ENCODE data around the gene NCOA7. TPM values are rescaled to one million over a fixed set of nuclear protein-coding genes. Genes with fewer than 3 reads are reported as not detected.

Gene NCOA7
- total and polyA plus RNA-seq, 10 of the 15 experiments (the other 5 are each of a cell fraction or from before 2014, with no cell fraction given) = 18.9 to 50.3 (median 34.2) TPM

DNA sequence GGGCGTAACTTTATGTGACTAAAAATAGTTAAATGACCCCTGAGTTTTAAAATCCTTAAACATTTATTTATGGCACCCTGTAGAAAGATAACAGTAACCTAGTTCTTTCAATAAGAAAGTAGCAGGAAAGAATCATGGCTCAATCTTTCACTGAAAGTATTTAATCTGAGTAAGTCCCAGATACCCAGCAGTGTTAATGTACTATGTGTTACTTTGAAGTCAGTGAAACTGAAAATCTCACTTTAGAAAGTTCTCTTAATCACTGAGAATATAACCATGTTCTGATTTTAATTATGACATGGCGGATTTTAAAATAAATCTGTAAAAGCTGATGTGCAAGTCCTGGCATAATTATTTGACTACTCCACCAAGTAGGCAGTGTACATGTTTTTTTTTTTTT lies 49.4 kb upstream of the NCOA7 start:
- H3K79me2 ChIP-seq (ENCODE audit: control insufficient read depth, insufficient read depth, low read length) = no peaks in the 10 kb centered on the region
- H3K4me3 ChIP-seq = no peak overlapping the region
- no peak overlapping the region for H2AFZ ChIP-seq (ENCODE audit: control insufficient read depth, low read depth, low read length)
- H4K20me1 ChIP-seq (ENCODE audit: control insufficient read depth, insufficient read depth) = no peaks in the 10 kb centered on the region
- no peak overlapping the region for H3K9ac ChIP-seq (ENCODE audit: control insufficient read depth, insufficient read depth, low read length)
- no peaks in the 10 kb centered on the region; a peak in 2 of 4 replicates for H3K27me3 ChIP-seq (replicated peaks in 1 of 2; ENCODE audit: control insufficient read depth in 2 of 2, insufficient read depth in 2 of 2, low read length in 1 of 2)
- WGBS (ENCODE audit: insufficient coverage, insufficient replicate concordance, low lambda C conversion rate, missing lambda C conversion rate) = 59% methylated on average over 2 of the region's 2 CpGs
- FAIRE-seq (no peak), ATAC-seq (peak; percentile 59; the same call in 2 of the 3 replicates), DNase-seq (ENCODE audit: low read depth, low spot score) (no peak)
- ChIA-PET SMC1A (ENCODE audit: uncharacterized antibody, unreplicated experiment) (interaction anchor here (0.9 to 1.9 kb wide), 3 partner anchors 9 to 27 kb away, joined by 3 to 13 read pairs (median 4); no protein-coding TSS in a partner anchor), RAD21 (ENCODE audit: unreplicated experiment) (interaction anchor here (1.2 kb wide), 1 partner anchor 12 kb away, joined by 3 read pairs; no protein-coding TSS in a partner anchor), CTCF (interaction anchor here (1.0 to 1.9 kb wide), 4 partner anchors 10 to 448 kb away, joined by 3 to 7 read pairs (median 4); no protein-coding TSS in a partner anchor), POLR2A (no interaction called here)
- H3K4me2 ChIP-seq (ENCODE audit: control insufficient read depth, insufficient read depth) = no peak overlapping the region
- H3K4me1 ChIP-seq (ENCODE audit: control insufficient read depth, insufficient read depth, low read length) = no peaks in the 10 kb centered on the region
- in situ Hi-C loops (cut with MboI) = no loop called here
- TF ChIP-seq KDM1A (IDR thresholded peaks at IDR 0.05; ENCODE audit: borderline replicate concordance) = no peak
- no peak for TF ChIP-seq BMI1 (IDR thresholded peaks at IDR 0.05; ENCODE audit: borderline replicate concordance)
- no peak for TF ChIP-seq ZNF207 (IDR thresholded peaks at IDR 0.05; ENCODE audit: borderline replicate concordance)
- TF ChIP-seq PAX8 (IDR thresholded peaks at IDR 0.05) = no peak
- no peak for TF ChIP-seq ZNF622 (IDR thresholded peaks at IDR 0.05)
- TF ChIP-seq, protein P1, sequence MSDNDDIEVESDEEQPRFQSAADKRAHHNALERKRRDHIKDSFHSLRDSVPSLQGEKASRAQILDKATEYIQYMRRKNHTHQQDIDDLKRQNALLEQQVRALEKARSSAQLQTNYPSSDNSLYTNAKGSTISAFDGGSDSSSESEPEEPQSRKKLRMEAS (IDR thresholded peaks at IDR 0.05; ENCODE audit: low read depth, low read length) = no peak
- no peak for TF ChIP-seq SREBF1 (IDR thresholded peaks at IDR 0.05; ENCODE audit: low read length)
- no peak for TF ChIP-seq GABPA (IDR thresholded peaks at IDR 0.05; ENCODE audit: low read depth)
- TF ChIP-seq CREM (IDR thresholded peaks at IDR 0.05; ENCODE audit: low read depth) = no peak
- TF ChIP-seq CHD2 (IDR thresholded peaks at IDR 0.05; ENCODE audit: borderline replicate concordance, low read depth, low read length) = no peak
- no peak for TF ChIP-seq MYC (IDR thresholded peaks at IDR 0.05; ENCODE audit: insufficient read depth, insufficient read length, insufficient replicate concordance, low read length, severe bottlenecking)
- TF ChIP-seq CEBPB (IDR thresholded peaks at IDR 0.05; ENCODE audit: borderline replicate concordance in 1 of 2, low read depth in 2 of 2, low read length in 2 of 2) = no peak
- no peak for TF ChIP-seq BCL11A (IDR thresholded peaks at IDR 0.05; ENCODE audit: low read depth, low read length)
- H3K36me3 ChIP-seq (ENCODE audit: control insufficient read depth in 2 of 2, insufficient read depth in 2 of 2, low read length in 1 of 2) = no peaks in the 10 kb centered on the region
- no TSS peak for BruUV-seq (replicated peaks)
- H3K9me3 ChIP-seq (replicated peaks; ENCODE audit: control insufficient read depth, insufficient read depth, low read length) = no peaks in the 10 kb centered on the region
- intact Hi-C loops (cut with micrococcal nuclease; ENCODE audit: unreplicated experiment) = no loop called here
- H3K27ac ChIP-seq (ENCODE audit: control insufficient read depth, insufficient read depth) = no peak overlapping the region

Measured in GM12878 (cell line).